Measurements from ENCODE around the gene LIPC. TPM values are rescaled to one million over a fixed set of nuclear protein-coding genes. Genes with fewer than 3 reads are reported as not detected.

Gene LIPC
- total and polyA plus RNA-seq, 8 donors = 0.69 to 5.5 (median 1.5) TPM

- H3K27ac ChIP-seq = no peak overlapping the region
- TF ChIP-seq CTCF (IDR thresholded peaks at IDR 0.05) = no peak
- WGBS, 2 donors = 69% methylated on average over 4 of the region's 4 CpGs
Measured at GRCh38 chr15:58407778-58408177, 24.0 kb upstream of the LIPC start.

GRCh38 chr15:58409861-58410260 is 21.9 kb upstream of the LIPC start:
- TF ChIP-seq CTCF (IDR thresholded peaks at IDR 0.05) = no peak
- no peak for ATAC-seq
- intact Hi-C loops (cut with DNase I) = no loop called here
- H3K9me3 ChIP-seq = no peaks in the 10 kb centered on the region
- no peak overlapping the region for H3K27ac ChIP-seq
- no peaks in the 10 kb centered on the region for H3K4me1 ChIP-seq
- FAIRE-seq = no peak
- no peaks in the 10 kb centered on the region for H3K36me3 ChIP-seq
- DNase-seq = no peak
- no peaks in the 10 kb centered on the region for H3K27me3 ChIP-seq
- H3K4me3 ChIP-seq = no peak overlapping the region

More at GRCh38 chr15:58407778-58408177, 24.0 kb upstream of the LIPC start:
- no peaks in the 10 kb centered on the region for H3K4me1 ChIP-seq
- ATAC-seq (no peak), DNase-seq (no peak), FAIRE-seq (no peak)
- no peaks in the 10 kb centered on the region for H3K27me3 ChIP-seq
- no peaks in the 10 kb centered on the region for H3K36me3 ChIP-seq
- no peak overlapping the region for H3K4me3 ChIP-seq
- no peaks in the 10 kb centered on the region for H3K9me3 ChIP-seq
- intact Hi-C loops (cut with DNase I) = no loop called here

- Histone ChIP-seq H3K27ac (no peak overlapping the region), H3K27me3 (no peaks in the 10 kb centered on the region), H3K36me3 (no peaks in the 10 kb centered on the region), H3K4me1 (no peaks in the 10 kb centered on the region), H3K4me3 (no peak overlapping the region), H3K9me3 (no peaks in the 10 kb centered on the region)
- FAIRE-seq (no peak), ATAC-seq (peak in 1 of 4 donors; percentile 14), DNase-seq (no peak)
- intact Hi-C loops (cut with DNase I) = no loop called here
- no peak for TF ChIP-seq CTCF (IDR thresholded peaks at IDR 0.05)
- WGBS, 2 donors = 68 to 72% methylated on average over 4 of the region's 4 CpGs
Measured at GRCh38 chr15:58410353-58410752, 21.4 kb upstream of the LIPC start.

- 92 to 96% methylated on average over 3 of the region's 3 CpGs for WGBS, 2 donors
- no peak overlapping the region for H3K4me3 ChIP-seq
- intact Hi-C loops (cut with DNase I) = no loop called here
- no peaks in the 10 kb centered on the region for H3K36me3 ChIP-seq
- ATAC-seq (no peak), FAIRE-seq (no peak), DNase-seq (no peak)
- peaks cover 0 to 4% (median 0%) of the 10 kb centered on the region in 3 donors for H3K4me1 ChIP-seq
- H3K27ac ChIP-seq = no peak overlapping the region
- no peaks in the 10 kb centered on the region for H3K9me3 ChIP-seq
- H3K27me3 ChIP-seq = no peaks in the 10 kb centered on the region
- no peak for TF ChIP-seq CTCF (IDR thresholded peaks at IDR 0.05)
Measured at GRCh38 chr15:58413253-58413652, 18.5 kb upstream of the LIPC start.

- intact Hi-C loops (cut with DNase I) = no loop called here
- ATAC-seq (no peak), DNase-seq (no peak), FAIRE-seq (no peak)
- Histone ChIP-seq H3K36me3 (no peaks in the 10 kb centered on the region), H3K27me3 (no peaks in the 10 kb centered on the region), H3K27ac (no peak overlapping the region), H3K4me3 (no peak overlapping the region), H3K4me1 (peaks cover 0 to 4% (median 0%) of the 10 kb centered on the region in 3 donors), H3K9me3 (no peaks in the 10 kb centered on the region)
- no peak for TF ChIP-seq CTCF (IDR thresholded peaks at IDR 0.05)
- WGBS, 2 donors = 80 to 83% methylated on average over 3 of the region's 3 CpGs
Measured at GRCh38 chr15:58415636-58416035, 16.2 kb upstream of the LIPC start.

All from pancreas (tissue), 10 donors.